NCI-H1417 treated with DMSO at 0.1 percent for 48 hours (cell line): Measurements from ENCODE around the gene WNT4.

Source experiments
- DNase-seq: peaks from one replicate; lab custom pipeline; 2025; lab: John Stamatoyannopoulos, UW

Gene WNT4

GRCh38 chr1:22163564-22163963 is 20.7 kb upstream of the WNT4 start:
- no peak for DNase-seq

GRCh38 chr1:22163137-22163536 is 20.2 kb upstream of the WNT4 start:
- DNase-seq, result no peak

GRCh38 chr1:22159891-22160290 is 17.0 kb upstream of the WNT4 start:
- DNase-seq, result no peak

- no peak for DNase-seq
These were observed 15.8 kb upstream of the WNT4 start for GRCh38 chr1:22158654-22159053.

- DNase-seq, result no peak
These were observed 14.6 kb upstream of the WNT4 start for GRCh38 chr1:22157359-22157966.

- no peak for DNase-seq
These were observed 12.6 kb upstream of the WNT4 start for GRCh38 chr1:22155517-22155916.

GRCh38 chr1:22154626-22155025 is 11.7 kb upstream of the WNT4 start:
- DNase-seq, result no peak

GRCh38 chr1:22153660-22154437 is 11.0 kb upstream of the WNT4 start:
- DNase-seq, result no peak

- DNase-seq, result no peak
These were observed 8.0 kb upstream of the WNT4 start for GRCh38 chr1:22150923-22151322.

GRCh38 chr1:22142315-22143064 is 407 bp downstream of the WNT4 start:
- no peak for DNase-seq

GRCh38 chr1:22141554-22142314 is 1.2 kb downstream of the WNT4 start:
- no peak for DNase-seq

GRCh38 chr1:22140694-22141093 is 2.2 kb downstream of the WNT4 start:
- no peak for DNase-seq

GRCh38 chr1:22139817-22140216 is 3.1 kb downstream of the WNT4 start:
- no peak for DNase-seq

GRCh38 chr1:22139066-22139594 is 3.8 kb downstream of the WNT4 start:
- DNase-seq, result no peak

GRCh38 chr1:22137004-22137720 is 5.7 kb downstream of the WNT4 start:
- DNase-seq, result no peak

- DNase-seq, result no peak
These were observed 9.0 kb downstream of the WNT4 start for GRCh38 chr1:22133931-22134324.

- DNase-seq, result no peak
These were observed 9.5 kb downstream of the WNT4 start for GRCh38 chr1:22133247-22133930.

- DNase-seq, result no peak
These were observed 10.2 kb downstream of the WNT4 start for GRCh38 chr1:22132517-22133235.

GRCh38 chr1:22131875-22132486 is 10.9 kb downstream of the WNT4 start:
- DNase-seq, result peak; percentile 18

GRCh38 chr1:22131062-22131461 is 11.8 kb downstream of the WNT4 start:
- no peak for DNase-seq
